Measurements from ENCODE around the gene COX18.

COX18 gene

DNA sequence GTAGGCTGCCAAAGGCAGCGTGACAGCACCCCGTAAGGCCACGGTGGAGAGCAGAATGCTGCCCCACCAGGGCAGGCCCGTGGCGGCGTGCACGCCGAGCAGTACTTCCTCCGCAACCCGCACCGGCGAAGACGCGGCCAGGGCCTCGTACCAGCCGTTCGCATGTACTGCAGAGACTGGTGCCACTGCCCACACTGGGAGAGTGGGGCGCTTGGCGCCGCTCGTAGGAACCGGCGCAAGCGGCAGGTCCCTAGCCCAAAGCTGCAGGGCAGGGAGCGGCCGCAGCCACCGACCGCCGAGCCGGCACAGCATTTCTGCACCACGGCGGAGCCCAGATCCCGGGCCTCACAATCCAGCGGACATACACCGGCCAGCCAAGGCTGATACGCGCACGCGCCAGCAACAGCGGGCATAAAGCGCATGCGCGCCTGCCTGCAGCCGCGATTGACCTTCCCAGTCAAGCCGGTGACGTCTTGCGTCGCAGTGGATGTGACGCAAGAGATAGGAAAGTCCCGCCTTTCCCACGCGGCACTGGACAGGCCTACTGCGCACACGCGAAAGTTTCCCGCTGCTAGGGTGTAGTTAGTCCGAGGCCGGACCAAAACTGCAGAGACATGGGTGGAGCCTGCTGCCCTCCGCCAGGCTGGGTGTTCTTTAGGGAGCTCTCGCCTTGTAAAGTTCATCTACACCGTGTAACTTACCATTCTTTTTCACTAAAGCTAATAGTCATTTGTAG is at the start of gene COX18:
COX18 (minus strand) TSS at position 379 of the 736 bp plus-strand sequence; CDS start at position 312, 67 bp downstream.
- DNase-seq (ENCODE audit: low spot score) = peak; percentile 97

GRCh38 chr4:73109493-73109892 is 40.0 kb upstream of the COX18 start:
- DNase-seq (ENCODE audit: low spot score) = no peak

- no peak for DNase-seq (ENCODE audit: low spot score)
Observed at GRCh38 chr4:73104695-73105094, 35.2 kb upstream of the COX18 start.

- no peak for DNase-seq (ENCODE audit: low spot score)
Observed at GRCh38 chr4:73103799-73104503, 34.4 kb upstream of the COX18 start.

DNA sequence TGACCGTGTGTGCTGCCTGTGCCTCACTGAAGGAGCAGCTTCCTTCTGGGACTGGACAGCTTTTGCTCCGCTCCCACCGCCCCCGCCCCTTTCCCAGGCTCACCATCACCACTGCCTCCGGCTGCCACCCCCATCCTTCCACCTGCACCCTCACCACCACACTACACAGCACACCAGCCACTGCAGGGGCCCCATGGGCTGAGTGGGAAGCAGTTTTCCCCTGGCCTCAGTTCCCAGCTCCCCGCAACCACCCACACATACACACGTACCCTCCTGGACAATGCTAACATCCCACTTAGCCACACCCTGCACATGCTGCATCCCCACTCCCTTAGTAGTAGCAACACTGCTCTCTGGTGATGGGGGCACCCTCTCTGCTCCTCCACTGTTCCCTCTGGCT is 29.6 kb upstream of the COX18 start:
- DNase-seq (ENCODE audit: low spot score) = no peak

GRCh38 chr4:73098713-73099112 is 29.2 kb upstream of the COX18 start:
- DNase-seq (ENCODE audit: low spot score) = no peak

DNA sequence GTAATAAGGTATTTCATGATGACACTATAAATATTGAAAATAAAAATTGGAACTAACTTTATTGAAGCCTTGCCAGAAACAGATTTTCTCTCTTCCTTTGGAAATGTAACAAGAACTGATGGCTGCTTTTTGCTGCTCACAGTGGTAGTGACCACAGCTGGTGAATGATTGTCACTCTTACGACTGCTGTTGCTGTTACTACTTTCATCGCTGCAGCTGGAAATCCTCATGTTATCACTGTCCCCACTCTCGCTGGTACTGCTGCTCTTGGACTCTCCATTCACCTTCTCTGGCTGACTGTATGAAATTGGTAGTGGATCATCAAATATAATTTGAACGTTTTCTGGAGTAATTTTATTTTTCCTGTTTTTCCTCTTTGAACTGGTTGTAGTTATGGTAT is 28.5 kb upstream of the COX18 start:
- DNase-seq (ENCODE audit: low spot score) = no peak

- DNase-seq (ENCODE audit: low spot score) = no peak
Observed at GRCh38 chr4:73092868-73093267, 23.4 kb upstream of the COX18 start.

- no peak for DNase-seq (ENCODE audit: low spot score)
Observed at GRCh38 chr4:73090738-73091137, 21.2 kb upstream of the COX18 start.

DNA sequence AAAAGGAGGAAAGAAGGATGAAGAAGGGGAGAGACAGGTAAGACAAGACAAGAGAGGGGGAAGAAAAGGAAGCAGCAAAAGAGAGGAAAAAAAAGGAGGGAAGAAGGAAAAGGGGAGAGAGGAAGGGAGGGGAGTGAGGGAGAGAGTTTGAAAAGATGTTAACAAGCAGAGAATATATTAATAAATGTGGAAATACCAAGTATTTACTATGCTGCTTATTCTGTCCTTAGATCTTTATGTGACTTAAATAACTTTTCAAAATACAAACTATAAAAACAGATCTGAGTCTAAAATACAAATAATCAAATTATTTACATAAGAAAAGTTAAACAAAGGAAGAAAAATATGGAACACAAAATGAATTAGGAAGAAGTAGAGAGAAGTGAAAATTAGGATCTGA is 18.4 kb upstream of the COX18 start:
- no peak for DNase-seq (ENCODE audit: low spot score)

DNA sequence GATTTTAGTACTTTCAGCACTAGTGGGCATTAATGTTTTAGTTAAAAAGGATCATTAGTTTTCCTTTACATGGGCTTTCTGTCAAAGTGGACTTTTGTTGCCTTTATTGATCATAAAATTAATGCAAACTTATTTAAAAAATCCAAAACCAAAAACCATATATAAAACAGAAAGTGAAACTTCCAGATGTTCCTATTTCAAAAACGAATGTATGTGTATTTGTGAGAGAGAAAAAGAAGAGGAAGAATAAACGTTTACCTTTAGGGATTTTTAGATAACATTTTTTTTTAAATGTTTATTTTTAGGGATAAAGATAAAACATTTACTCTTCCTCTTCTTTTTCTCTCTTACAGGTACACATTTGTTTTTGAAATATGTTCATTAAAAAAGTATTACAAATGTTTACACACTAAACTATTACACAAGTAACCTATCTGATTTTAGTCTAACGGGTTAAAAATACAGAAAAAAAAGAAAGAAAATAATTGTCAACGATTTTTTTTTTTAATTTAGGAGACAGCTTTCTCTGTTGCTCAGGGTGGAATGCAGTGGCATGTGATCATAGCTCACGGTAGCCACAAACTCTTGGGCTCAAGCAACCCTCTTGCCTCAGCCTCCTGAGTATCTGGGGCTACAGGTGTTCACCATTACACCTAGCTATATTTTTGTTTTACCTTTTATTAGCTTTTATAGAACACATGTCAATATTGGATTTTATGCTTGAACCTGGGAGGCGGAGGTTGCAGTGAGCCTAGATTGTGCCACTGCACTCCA is 16.8 kb upstream of the COX18 start:
- no peak for DNase-seq (ENCODE audit: low spot score)

DNA sequence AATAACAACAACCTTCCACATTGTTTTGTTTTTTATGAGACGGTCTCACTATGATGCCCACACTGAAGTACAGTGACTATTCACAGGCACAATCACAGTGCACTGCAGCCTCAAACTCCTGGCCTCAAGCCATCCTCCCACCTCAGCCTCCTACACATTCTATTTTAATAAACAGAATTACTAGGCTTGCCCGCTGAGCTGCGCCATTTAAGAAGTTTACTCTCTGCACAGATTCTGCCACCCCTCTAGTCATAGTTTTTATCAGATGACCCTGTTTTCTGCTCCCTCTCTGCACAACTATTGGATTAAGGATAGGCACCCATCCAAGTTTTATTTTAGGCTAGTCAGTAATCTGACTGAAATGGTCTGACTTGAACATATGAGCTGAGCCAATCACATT is 11.3 kb upstream of the COX18 start:
- no peak for DNase-seq (ENCODE audit: low spot score)

GRCh38 chr4:73075832-73076231 is 6.3 kb upstream of the COX18 start:
- no peak for DNase-seq (ENCODE audit: low spot score)

GRCh38 chr4:73070074-73070390 is 516 bp upstream of the COX18 start:
- no peak for DNase-seq (ENCODE audit: low spot score)

DNA sequence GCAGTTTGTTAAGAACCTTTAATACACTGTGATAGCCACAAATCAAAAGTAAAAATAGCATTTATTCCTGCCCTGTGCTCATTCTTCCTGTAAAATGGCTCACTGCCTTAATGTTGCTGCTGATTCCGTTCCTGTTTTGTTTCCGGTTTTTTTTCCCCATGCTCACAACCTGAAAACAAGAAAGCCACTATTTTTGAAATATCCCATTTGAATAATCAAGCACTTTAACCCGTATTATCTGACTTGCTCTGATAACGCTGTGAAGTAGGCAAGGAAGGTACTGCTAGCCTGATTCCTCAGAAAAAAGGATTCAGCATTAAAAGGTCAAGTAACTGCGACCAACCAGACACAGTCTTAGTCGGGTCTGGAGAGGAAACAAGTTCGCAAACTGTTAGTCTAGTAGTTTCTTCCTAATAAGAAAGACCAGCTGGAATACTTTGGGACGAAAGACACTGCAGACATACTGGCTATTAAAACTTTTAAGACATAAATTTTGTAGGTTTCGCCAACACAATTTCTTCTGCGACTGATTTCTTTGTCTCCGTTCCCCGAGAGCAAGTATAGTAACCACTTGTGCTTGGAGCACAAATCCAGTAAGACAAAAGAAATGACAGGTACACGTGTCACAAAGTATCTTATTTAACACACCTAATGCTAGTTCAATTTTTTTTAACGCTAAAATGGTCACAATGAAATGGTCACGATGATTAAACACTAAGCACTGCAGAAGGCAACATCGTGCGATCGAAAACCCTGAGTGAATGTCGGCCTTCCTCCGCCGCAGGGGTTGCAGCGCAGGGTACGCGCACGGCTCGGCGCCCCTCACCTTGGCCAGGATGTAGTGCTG is 802 bp downstream of the COX18 start:
- no peak for DNase-seq (ENCODE audit: low spot score)

- DNase-seq (ENCODE audit: low spot score) = no peak
Observed at GRCh38 chr4:73067971-73068394, 1.5 kb downstream of the COX18 start.

DNA sequence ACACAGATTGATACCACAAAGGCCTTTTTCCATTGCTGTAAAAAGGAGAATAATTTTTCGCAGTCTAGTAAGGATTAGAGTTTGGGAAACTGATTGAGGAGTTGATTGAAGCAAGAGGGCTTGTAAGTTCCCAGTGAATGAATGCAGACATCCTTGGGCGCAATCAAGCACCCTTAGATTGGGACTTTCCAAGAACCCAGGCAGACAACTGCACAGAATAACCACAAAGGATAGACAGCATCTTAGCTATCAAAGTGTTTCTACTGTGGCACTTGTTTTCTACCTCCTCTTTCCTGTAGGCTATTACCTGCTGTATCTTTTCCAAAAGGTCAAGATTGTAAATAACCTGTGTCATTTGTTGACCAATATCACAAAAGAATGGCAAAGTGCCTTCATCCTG is 2.6 kb downstream of the COX18 start:
- no peak for DNase-seq (ENCODE audit: low spot score)

DNA sequence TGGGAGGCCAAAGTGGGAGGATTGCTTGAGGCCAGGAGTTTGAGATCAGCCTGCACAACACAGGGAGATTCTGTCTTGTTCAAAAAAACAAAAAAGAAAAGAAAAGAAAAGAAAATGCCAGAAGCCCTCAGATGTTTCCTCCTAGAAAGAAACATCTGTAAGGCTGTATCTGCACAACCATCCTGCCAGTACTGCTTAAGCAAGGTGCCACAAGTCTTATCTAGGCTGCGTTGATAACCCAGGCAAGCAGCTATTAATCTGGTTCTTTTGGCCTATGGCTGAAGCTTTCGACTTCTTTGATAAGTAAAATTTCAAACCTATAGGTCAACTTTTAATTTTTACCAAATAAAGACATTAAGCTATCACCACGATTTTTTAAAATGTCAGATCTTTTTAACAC is 3.1 kb downstream of the COX18 start:
- no peak for DNase-seq (ENCODE audit: low spot score)

GRCh38 chr4:73064536-73064935 is 5.0 kb downstream of the COX18 start:
- no peak for DNase-seq (ENCODE audit: low spot score)

DNA sequence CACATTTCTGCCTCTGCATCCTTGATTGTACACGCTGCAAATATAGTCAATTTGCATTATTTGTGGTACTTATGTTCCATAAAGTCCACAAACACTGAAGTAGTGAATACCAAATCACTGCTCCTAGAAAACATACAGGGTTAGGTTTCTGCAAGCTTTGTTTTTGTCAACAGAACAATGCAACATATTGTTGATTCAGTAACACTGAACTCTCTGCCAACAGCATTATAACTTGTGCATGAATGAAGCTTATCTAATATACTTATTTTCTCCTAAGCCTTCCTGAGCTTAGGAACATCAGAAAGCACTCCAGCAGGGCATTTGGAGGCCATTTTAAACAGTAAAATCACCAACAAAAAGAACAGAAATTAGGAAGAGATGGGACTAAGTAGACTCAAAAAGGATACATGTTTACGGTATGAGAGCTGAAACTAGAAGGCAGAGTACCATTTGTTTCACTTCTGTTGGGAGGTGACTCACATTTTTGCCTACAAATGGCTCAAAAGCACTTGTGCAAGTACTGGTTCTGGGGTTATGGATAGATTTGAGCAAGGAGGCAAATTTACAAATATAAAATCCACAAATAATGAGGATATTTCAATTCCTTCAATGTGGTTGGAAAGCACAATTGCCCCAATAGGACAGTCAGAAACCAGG is 14.1 kb downstream of the COX18 start:
- DNase-seq (ENCODE audit: low spot score) = no peak

GRCh38 chr4:73053974-73054480 is 15.5 kb downstream of the COX18 start:
- no peak for DNase-seq (ENCODE audit: low spot score)
